ENCODE data around the gene THBS3. TPM values are rescaled to one million over a fixed set of nuclear protein-coding genes. Genes with fewer than 3 reads are reported as not detected.

Gene THBS3
- total RNA-seq, 1 donor from 2014 or later = 28.0 TPM

GRCh38 chr1:155186794-155187455 lies 20.8 kb downstream of the THBS3 start:
- no peaks in the 10 kb centered on the region for H3K27me3 Mint-ChIP-seq
- no peaks in the 10 kb centered on the region for H3K36me3 Mint-ChIP-seq
- peak overlapping the region; percentile 50 for H3K27ac Mint-ChIP-seq
- peaks cover 11% of the 10 kb centered on the region for H3K4me1 Mint-ChIP-seq (ENCODE audit: unreplicated experiment)
- no peaks in the 10 kb centered on the region for H3K9me3 Mint-ChIP-seq
- no peak for DNase-seq (ENCODE audit: extremely low spot score, unreplicated experiment)
- no peak overlapping the region for H3K4me3 Mint-ChIP-seq
- TF ChIP-seq CTCF (conservative IDR thresholded peaks at IDR 0.05) = no peak

DNA sequence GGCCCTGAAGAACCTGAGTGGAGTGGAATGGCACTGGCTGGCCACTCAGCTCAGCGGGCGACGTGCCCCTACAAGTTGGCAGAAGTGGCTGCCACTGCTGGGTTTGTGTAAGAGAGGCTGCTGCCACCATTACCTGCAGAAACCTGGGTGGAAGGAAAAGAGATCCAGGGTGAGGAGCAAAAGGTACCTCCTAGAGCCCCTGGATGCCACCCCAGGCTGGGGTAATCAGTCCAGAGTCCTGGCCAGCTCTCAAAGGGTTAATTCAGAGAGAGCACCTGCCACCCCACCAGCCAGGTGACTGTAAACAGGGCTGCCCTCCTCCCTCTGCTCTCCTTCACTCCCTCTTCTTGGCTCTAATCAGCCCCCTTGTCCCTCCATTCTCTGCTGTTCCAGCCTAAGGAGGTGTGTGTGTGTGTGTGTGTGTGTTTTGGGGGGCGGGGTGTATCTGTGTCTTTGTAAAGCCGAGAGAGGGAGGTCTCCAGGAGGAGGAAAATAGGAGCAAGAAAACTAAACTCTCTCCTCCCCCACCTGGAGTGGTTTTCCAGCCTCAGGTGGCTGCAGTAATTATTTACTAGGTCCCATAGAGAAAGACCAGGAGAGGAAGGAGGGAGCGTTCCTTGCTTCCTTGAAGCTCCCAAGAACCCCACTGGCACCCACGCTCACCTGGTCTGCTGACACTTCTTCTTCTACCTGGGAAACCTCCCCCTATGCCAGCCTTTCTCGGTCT lies 21.5 kb downstream of the THBS3 start:
- no peak for DNase-seq (ENCODE audit: extremely low spot score, unreplicated experiment)
- no peak overlapping the region for H3K4me3 Mint-ChIP-seq
- no peaks in the 10 kb centered on the region for H3K36me3 Mint-ChIP-seq
- H3K4me1 Mint-ChIP-seq (ENCODE audit: unreplicated experiment) = peaks cover 9% of the 10 kb centered on the region
- H3K9me3 Mint-ChIP-seq = no peaks in the 10 kb centered on the region
- H3K27me3 Mint-ChIP-seq = no peaks in the 10 kb centered on the region
- TF ChIP-seq CTCF (conservative IDR thresholded peaks at IDR 0.05) = no peak
- peak overlapping the region; percentile 48 for H3K27ac Mint-ChIP-seq

DNA sequence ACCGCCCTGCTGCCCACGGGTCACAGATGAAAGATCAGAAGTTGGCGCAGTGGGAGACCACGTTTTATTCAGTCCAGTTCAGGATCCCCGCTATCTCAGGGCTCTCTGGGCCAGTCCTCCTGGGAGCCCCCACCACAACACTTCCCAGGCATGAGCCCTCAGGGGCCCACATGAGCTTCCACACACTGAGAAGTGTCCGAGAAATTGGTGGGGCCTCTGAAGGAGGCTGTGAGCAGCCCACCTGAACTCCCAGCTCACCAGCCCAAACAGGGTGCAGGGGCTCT lies 22.0 kb downstream of the THBS3 start:
- Mint-ChIP-seq H3K4me3 (no peak overlapping the region), H3K9me3 (no peaks in the 10 kb centered on the region), H3K27ac (peak overlapping the region; percentile 64), H3K36me3 (no peaks in the 10 kb centered on the region), H3K27me3 (no peaks in the 10 kb centered on the region), H3K4me1 (ENCODE audit: unreplicated experiment) (peaks cover 9% of the 10 kb centered on the region)
- TF ChIP-seq CTCF (conservative IDR thresholded peaks at IDR 0.05) = no peak
- no peak for DNase-seq (ENCODE audit: extremely low spot score, unreplicated experiment)

DNA sequence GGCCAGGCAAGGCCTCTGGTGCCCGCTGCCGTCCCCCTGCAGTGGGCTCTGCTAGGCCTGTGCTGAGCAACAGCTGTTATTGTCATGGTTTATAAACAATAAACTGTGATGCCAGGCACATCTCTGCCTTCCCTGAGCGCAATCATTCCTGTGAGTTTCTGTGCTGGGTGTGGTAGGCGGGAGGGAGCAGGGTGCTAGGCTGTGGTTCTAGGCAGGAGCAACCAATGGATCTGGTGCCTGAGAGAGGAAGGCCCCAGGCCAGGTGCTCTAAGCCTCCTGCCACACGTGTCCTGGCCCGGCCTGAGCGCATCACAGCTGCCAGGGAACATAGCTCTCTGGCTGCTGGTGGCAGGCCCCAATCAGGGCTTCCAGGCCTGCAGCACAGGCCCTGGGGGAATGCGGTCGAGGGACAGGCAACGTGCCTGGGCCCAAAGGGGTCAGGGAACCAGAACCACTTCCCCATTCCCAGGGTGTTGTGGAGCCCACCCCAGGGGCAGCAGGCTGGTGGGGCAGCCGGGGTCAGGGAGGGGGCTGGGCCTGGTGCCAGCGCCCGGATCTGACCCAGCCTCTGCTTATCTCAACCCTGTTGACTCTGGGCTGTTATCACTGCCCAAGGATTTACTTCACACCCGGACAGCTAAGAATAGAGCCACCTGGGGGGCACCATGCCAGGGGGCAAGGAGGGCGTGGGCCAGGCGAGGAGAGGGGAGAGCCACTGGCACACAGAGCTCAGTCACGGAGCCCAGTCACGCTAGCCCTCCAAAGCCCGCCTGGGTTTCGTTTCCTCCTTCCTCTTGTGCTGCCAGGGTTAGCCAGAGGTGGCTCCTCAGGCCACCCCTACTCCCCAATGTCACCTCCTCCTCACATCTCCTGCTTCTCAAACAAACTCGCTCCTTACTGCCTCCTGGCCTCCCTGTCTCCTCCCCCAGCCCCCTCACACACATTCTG lies 22.6 kb downstream of the THBS3 start:
- H3K36me3 Mint-ChIP-seq = no peaks in the 10 kb centered on the region
- peak overlapping the region; percentile 64 for H3K27ac Mint-ChIP-seq
- H3K9me3 Mint-ChIP-seq = no peaks in the 10 kb centered on the region
- H3K4me3 Mint-ChIP-seq = no peak overlapping the region
- DNase-seq (ENCODE audit: extremely low spot score, unreplicated experiment) = no peak
- peaks cover 9% of the 10 kb centered on the region for H3K4me1 Mint-ChIP-seq (ENCODE audit: unreplicated experiment)
- no peaks in the 10 kb centered on the region for H3K27me3 Mint-ChIP-seq
- no peak for TF ChIP-seq CTCF (conservative IDR thresholded peaks at IDR 0.05)

DNA sequence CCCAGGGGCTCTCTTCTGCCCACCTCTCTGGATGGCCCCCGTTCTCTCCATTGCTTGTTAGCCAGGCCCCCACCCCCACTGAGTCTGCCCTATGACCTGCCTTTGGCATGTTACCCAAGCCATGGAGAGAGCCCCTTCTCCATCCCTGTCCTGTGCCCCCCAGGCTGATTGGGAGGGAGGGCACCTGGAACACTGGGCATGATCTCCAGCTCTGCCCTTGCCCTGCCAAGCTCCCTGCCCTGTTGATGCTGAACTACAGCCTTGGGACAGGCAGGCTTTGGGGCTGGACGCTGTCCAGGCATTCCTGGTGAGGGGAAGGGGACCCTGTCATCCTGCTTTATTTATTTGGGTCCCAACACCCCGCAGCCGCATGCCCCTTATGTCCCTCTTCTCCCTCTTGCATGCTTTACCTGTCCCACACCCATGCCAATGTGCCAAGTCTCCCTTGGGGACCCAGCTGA lies 23.3 kb downstream of the THBS3 start:
- Mint-ChIP-seq H3K9me3 (no peaks in the 10 kb centered on the region), H3K36me3 (no peaks in the 10 kb centered on the region), H3K27ac (no peak overlapping the region), H3K4me3 (no peak overlapping the region), H3K27me3 (no peaks in the 10 kb centered on the region), H3K4me1 (ENCODE audit: unreplicated experiment) (peaks cover 9% of the 10 kb centered on the region)
- no peak for TF ChIP-seq CTCF (conservative IDR thresholded peaks at IDR 0.05)
- DNase-seq (ENCODE audit: extremely low spot score, unreplicated experiment) = no peak

Data from type B pancreatic cell (in vitro differentiated cells).